Upper lobe of left lung (tissue), 4 donors: ENCODE results near the gene KMO.

Experiments used
- EP300 ChIP-seq, 4 donors: sonication (generic); formaldehyde crosslinking; IDR thresholded peaks; one replicate each; pipeline ENCODE4 v1.5.1; 2017; ENCODE audit warnings: antibody characterized with exemption in 4 of 4, control low read depth in 2 of 4
- POLR2A ChIP-seq, 4 donors: fragments of 450-650 bp; IDR thresholded peaks; one replicate each; pipeline ENCODE4 v1.5.1; 2016 to 2017; ENCODE audit warnings: antibody characterized with exemption in 4 of 4, mild to moderate bottlenecking in 2 of 4
- TF ChIP-seq, protein P1 (sequence below), 6 experiments: fragments of 450-650 bp in 4 of 6; fragments of 200-600 bp in 2 of 6; sonication (generic) in 2 of 6; IDR thresholded peaks; one replicate each; pipeline ENCODE4 v1.5.1; 2016 to 2019; ENCODE audit warnings: antibody characterized with exemption in 6 of 6

DNA sequence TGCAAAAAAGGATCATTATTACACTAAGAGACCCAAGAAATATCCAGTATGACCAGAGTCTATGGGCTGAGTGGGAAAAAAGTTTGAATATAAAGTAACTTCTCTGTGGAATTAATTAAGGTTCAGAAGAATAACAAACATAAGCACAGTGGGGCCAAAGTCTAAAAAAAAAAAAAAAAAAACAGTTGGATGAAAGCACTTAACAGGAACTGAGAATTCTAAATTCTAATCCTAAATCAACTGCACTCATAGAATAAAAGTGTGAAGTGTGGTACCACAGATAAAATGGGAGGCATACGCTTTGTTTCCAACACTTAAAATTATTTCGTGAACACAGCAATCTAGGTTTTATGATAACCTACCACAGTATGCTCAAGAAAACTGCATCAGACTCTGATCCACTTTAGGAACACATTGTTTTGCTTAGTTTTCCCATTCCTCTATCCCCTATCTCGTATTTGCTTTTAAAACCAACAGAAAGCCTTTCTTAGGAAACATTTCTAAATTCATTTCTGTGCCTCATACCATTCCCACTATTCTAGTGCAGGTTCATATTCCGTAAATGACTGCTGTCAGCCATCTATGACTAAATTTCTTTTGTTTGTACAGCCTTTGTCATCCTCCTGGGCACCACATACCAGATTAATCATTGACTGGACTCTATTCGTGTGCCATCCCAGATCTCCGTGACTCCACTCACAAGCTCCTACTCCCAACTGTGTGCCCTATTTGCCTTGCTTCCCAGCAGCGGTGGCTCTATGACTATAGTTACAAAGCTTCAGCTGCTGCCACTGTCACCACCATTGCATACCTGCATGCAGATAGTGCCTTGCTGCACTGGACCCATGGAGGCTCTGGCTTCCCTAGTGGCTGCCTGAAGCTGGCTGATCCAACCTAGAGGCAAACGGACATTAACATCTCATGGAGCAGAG, 83.1 kb downstream of the KMO start:
- no peak for TF ChIP-seq EP300 (IDR thresholded peaks at IDR 0.05)
- TF ChIP-seq, protein P1, sequence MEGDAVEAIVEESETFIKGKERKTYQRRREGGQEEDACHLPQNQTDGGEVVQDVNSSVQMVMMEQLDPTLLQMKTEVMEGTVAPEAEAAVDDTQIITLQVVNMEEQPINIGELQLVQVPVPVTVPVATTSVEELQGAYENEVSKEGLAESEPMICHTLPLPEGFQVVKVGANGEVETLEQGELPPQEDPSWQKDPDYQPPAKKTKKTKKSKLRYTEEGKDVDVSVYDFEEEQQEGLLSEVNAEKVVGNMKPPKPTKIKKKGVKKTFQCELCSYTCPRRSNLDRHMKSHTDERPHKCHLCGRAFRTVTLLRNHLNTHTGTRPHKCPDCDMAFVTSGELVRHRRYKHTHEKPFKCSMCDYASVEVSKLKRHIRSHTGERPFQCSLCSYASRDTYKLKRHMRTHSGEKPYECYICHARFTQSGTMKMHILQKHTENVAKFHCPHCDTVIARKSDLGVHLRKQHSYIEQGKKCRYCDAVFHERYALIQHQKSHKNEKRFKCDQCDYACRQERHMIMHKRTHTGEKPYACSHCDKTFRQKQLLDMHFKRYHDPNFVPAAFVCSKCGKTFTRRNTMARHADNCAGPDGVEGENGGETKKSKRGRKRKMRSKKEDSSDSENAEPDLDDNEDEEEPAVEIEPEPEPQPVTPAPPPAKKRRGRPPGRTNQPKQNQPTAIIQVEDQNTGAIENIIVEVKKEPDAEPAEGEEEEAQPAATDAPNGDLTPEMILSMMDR (IDR thresholded peaks at IDR 0.05): no peak
- TF ChIP-seq POLR2A (IDR thresholded peaks at IDR 0.05): no peak
